ENCODE measurements around the gene TMEM176B.
"Not testable (repeated sequence)": the region's sequence is repeated elsewhere in the genome, so short reads cannot be mapped to it uniquely, and the experiment has no call there.

The TMEM176B gene

GRCh38 chr7:150788474-150789269 lies 11.5 kb downstream of the TMEM176B start:
- H3K4me3 ChIP-seq (ENCODE audit: low read length), result no peak overlapping the region
- H3K27me3 ChIP-seq (replicated peaks; ENCODE audit: control insufficient read depth, insufficient read depth, low read length), result peaks cover 5% of the 10 kb centered on the region
- H3K4me1 ChIP-seq (ENCODE audit: control insufficient read depth, insufficient read depth, low read length), result peaks cover 29% of the 10 kb centered on the region
- no peak overlapping the region for H3K9ac ChIP-seq (ENCODE audit: low read length)
- H3K9me3 ChIP-seq (ENCODE audit: control insufficient read depth, low read length), result no peaks in the 10 kb centered on the region
- no peak for DNase-seq (ENCODE audit: low read depth)
- H3K36me3 ChIP-seq (ENCODE audit: control insufficient read depth, insufficient read depth, low read length, severe bottlenecking), result no peaks in the 10 kb centered on the region

DNA sequence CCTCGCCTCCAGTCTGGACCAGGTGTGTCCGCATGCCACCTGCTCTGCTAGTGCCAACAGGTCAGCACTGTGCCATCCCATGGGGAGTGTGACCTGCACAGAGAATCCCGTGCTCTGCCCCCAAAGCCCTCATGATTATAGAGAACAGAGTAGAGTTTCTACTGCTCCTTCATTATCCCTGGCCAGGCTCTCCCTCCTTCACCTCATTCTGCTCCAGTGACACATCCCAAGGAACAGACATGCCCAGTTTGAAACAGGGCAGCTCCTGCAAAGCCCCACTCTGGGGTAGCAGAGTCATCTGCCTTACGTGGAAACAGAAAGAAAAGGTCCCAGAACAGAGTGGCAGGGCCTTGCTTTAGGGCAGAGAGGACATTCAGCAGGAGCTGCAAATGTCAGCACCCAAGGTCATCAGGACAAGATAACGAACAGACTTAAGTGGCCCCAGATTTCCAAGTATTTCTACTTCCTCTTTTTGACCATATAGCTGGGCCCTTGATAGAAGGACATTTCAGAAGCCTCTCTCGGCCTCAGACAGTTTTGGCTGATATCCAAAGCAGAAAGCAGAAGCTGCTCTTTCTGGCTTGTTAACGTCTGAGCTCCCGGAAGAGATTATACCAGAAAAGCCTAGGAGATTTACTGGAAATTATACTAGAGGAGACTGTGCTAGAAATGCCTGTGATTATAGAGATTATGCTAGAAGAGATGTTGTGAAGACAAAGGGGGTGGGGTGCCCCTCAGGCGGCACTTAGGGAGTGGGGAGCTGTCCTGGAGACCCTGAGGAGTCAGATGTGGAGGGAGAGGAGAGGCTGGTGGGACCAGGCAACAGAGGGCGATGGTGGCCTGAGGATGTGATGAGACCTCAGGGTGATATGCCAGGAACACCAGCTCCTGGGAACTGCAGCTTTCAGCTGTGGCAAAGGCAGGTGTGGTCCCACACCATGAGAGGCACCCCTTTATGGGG lies 12.6 kb downstream of the TMEM176B start:
- H3K9ac ChIP-seq (ENCODE audit: low read length), result peak overlapping the region; percentile 2
- peaks cover 29% of the 10 kb centered on the region for H3K4me1 ChIP-seq (ENCODE audit: control insufficient read depth, insufficient read depth, low read length)
- no peaks in the 10 kb centered on the region for H3K36me3 ChIP-seq (ENCODE audit: control insufficient read depth, insufficient read depth, low read length, severe bottlenecking)
- no peak overlapping the region for H3K4me3 ChIP-seq (ENCODE audit: low read length)
- peaks cover 4% of the 10 kb centered on the region for H3K27me3 ChIP-seq (replicated peaks; ENCODE audit: control insufficient read depth, insufficient read depth, low read length)
- no peaks in the 10 kb centered on the region for H3K9me3 ChIP-seq (ENCODE audit: control insufficient read depth, low read length)
- DNase-seq (ENCODE audit: low read depth), result no peak

- no peaks in the 10 kb centered on the region for H3K9me3 ChIP-seq (ENCODE audit: control insufficient read depth, low read length)
- DNase-seq (ENCODE audit: low read depth), result no peak
- H3K4me3 ChIP-seq (ENCODE audit: low read length), result no peak overlapping the region
- no peaks in the 10 kb centered on the region for H3K36me3 ChIP-seq (ENCODE audit: control insufficient read depth, insufficient read depth, low read length, severe bottlenecking)
- H3K27me3 ChIP-seq (replicated peaks; ENCODE audit: control insufficient read depth, insufficient read depth, low read length), result no peaks in the 10 kb centered on the region
- peaks cover 49% of the 10 kb centered on the region for H3K4me1 ChIP-seq (ENCODE audit: control insufficient read depth, insufficient read depth, low read length)
- H3K9ac ChIP-seq (ENCODE audit: low read length), result no peak overlapping the region
Measured at GRCh38 chr7:150784954-150785353, 15.2 kb downstream of the TMEM176B start.

GRCh38 chr7:150784120-150784736 lies 15.9 kb downstream of the TMEM176B start:
- Histone ChIP-seq H3K9me3 (ENCODE audit: control insufficient read depth, low read length) (no peaks in the 10 kb centered on the region), H3K4me1 (ENCODE audit: control insufficient read depth, insufficient read depth, low read length) (peaks cover 49% of the 10 kb centered on the region), H3K9ac (ENCODE audit: low read length) (no peak overlapping the region), H3K4me3 (ENCODE audit: low read length) (no peak overlapping the region), H3K36me3 (ENCODE audit: control insufficient read depth, insufficient read depth, low read length, severe bottlenecking) (no peaks in the 10 kb centered on the region), H3K27me3 (replicated peaks; ENCODE audit: control insufficient read depth, insufficient read depth, low read length) (no peaks in the 10 kb centered on the region)
- no peak for DNase-seq (ENCODE audit: low read depth)

GRCh38 chr7:150781961-150782360 lies 18.2 kb downstream of the TMEM176B start:
- H3K36me3 ChIP-seq (ENCODE audit: control insufficient read depth, insufficient read depth, low read length, severe bottlenecking), result no peaks in the 10 kb centered on the region
- H3K27me3 ChIP-seq (replicated peaks; ENCODE audit: control insufficient read depth, insufficient read depth, low read length), result no peaks in the 10 kb centered on the region
- no peaks in the 10 kb centered on the region for H3K9me3 ChIP-seq (ENCODE audit: control insufficient read depth, low read length)
- no peak for DNase-seq (ENCODE audit: low read depth)
- no peak overlapping the region for H3K4me3 ChIP-seq (ENCODE audit: low read length)
- H3K4me1 ChIP-seq (ENCODE audit: control insufficient read depth, insufficient read depth, low read length), result peaks cover 33% of the 10 kb centered on the region
- no peak overlapping the region for H3K9ac ChIP-seq (ENCODE audit: low read length)

DNA sequence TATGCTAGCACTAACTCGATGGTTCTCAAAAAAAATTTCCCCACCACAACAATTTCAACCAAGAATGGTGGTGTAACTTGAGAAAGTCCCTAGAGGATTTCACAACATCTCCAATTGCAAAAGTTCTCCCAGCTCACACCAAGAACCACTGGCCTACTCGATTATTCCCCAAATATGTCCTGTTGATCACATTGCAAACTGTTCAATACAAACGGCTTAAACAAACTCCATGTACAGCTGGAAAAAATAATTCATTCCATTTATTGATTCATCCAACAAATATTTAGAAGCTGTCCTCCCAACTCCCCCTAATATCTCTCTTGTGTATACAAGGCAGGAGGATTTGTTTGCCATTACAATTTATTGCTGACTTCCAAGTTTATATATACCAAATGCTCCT lies 19.1 kb downstream of the TMEM176B start:
- H3K36me3 ChIP-seq (ENCODE audit: control insufficient read depth, insufficient read depth, low read length, severe bottlenecking), result no peaks in the 10 kb centered on the region
- peak overlapping the region; percentile 0 for H3K9ac ChIP-seq (ENCODE audit: low read length)
- no peak overlapping the region for H3K4me3 ChIP-seq (ENCODE audit: low read length)
- no peaks in the 10 kb centered on the region for H3K27me3 ChIP-seq (replicated peaks; ENCODE audit: control insufficient read depth, insufficient read depth, low read length)
- no peaks in the 10 kb centered on the region for H3K9me3 ChIP-seq (ENCODE audit: control insufficient read depth, low read length)
- DNase-seq (ENCODE audit: low read depth), result peak; percentile 52
- H3K4me1 ChIP-seq (ENCODE audit: control insufficient read depth, insufficient read depth, low read length), result peaks cover 33% of the 10 kb centered on the region

GRCh38 chr7:150780292-150780691 lies 19.9 kb downstream of the TMEM176B start:
- H3K4me1 ChIP-seq (ENCODE audit: control insufficient read depth, insufficient read depth, low read length), result peaks cover 26% of the 10 kb centered on the region
- H3K27me3 ChIP-seq (replicated peaks; ENCODE audit: control insufficient read depth, insufficient read depth, low read length), result no peaks in the 10 kb centered on the region
- H3K36me3 ChIP-seq (ENCODE audit: control insufficient read depth, insufficient read depth, low read length, severe bottlenecking), result no peaks in the 10 kb centered on the region
- no peak overlapping the region for H3K9ac ChIP-seq (ENCODE audit: low read length)
- H3K4me3 ChIP-seq (ENCODE audit: low read length), result no peak overlapping the region
- no peaks in the 10 kb centered on the region for H3K9me3 ChIP-seq (ENCODE audit: control insufficient read depth, low read length)
- DNase-seq (ENCODE audit: low read depth), result no peak

DNA sequence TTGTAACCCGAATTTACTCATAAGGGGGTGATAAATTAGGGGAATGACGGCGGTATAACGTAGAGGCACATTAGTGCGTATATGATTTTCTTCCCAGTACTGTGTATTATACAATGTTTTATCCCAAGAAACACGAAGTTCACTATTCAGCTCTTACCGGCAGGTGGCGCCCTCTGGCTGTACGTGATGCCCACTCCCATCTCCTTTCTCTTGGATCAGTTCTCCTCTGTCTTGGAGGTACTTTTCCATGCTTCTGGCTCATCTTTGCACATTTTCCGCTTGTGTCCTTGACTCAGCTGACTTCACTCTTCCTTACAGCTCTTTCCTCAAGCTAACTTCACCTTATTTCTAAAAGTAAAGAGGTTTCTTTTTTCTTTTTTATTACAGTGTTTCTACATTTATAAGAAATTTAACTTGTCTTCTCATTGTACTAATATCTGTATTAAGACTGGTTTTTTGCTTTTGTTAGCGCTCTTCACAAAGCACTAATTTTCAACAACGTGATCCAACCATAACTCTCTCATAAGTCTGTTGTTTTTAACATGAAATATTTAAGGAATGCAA lies 21.3 kb downstream of the TMEM176B start:
- DNase-seq (ENCODE audit: low read depth), result peak; percentile 83
- H3K4me1 ChIP-seq (ENCODE audit: control insufficient read depth, insufficient read depth, low read length), result peaks cover 20% of the 10 kb centered on the region
- no peaks in the 10 kb centered on the region for H3K27me3 ChIP-seq (replicated peaks; ENCODE audit: control insufficient read depth, insufficient read depth, low read length)
- H3K9ac ChIP-seq (ENCODE audit: low read length), result no peak overlapping the region
- H3K36me3 ChIP-seq (ENCODE audit: control insufficient read depth, insufficient read depth, low read length, severe bottlenecking), result no peaks in the 10 kb centered on the region
- H3K4me3 ChIP-seq (ENCODE audit: low read length), result no peak overlapping the region
- H3K9me3 ChIP-seq (ENCODE audit: control insufficient read depth, low read length), result no peaks in the 10 kb centered on the region

- DNase-seq (ENCODE audit: low read depth), result no peak
- Histone ChIP-seq H3K27me3 (replicated peaks; ENCODE audit: control insufficient read depth, insufficient read depth, low read length) (no peaks in the 10 kb centered on the region), H3K4me3 (ENCODE audit: low read length) (no peak overlapping the region), H3K36me3 (ENCODE audit: control insufficient read depth, insufficient read depth, low read length, severe bottlenecking) (no peaks in the 10 kb centered on the region), H3K9me3 (ENCODE audit: control insufficient read depth, low read length) (peaks cover 5% of the 10 kb centered on the region), H3K4me1 (ENCODE audit: control insufficient read depth, insufficient read depth, low read length) (peaks cover 20% of the 10 kb centered on the region), H3K9ac (ENCODE audit: low read length) (no peak overlapping the region)
Measured at GRCh38 chr7:150778014-150778737, 22.0 kb downstream of the TMEM176B start.

DNA sequence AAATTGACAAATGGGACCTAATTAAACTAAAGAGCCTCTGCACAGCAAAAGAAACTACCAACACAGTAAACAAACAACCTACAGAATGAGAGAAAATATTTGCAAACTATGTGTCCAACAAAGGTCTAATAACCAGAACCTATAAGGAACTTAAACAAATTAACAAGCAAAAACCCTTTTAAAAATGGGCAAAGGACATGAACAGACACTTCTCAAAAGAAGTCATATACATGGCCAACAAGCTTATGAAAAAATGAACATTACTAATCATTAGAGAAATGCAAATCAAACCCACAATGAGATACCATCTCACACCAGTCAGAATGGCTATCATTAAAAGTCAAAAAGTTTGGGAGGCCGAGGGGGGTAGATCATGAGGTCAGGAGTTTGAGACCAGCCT lies 26.0 kb downstream of the TMEM176B start:
- not testable (repeated sequence) for H3K36me3 ChIP-seq (ENCODE audit: control insufficient read depth, insufficient read depth, low read length, severe bottlenecking); H3K4me1 ChIP-seq (ENCODE audit: control insufficient read depth, insufficient read depth, low read length); H3K9me3 ChIP-seq (ENCODE audit: control insufficient read depth, low read length); DNase-seq (ENCODE audit: low read depth); H3K9ac ChIP-seq (ENCODE audit: low read length); H3K27me3 ChIP-seq (replicated peaks; ENCODE audit: control insufficient read depth, insufficient read depth, low read length); H3K4me3 ChIP-seq (ENCODE audit: low read length)

Data from adipocyte (in vitro differentiated cells).